ENCODE results near the gene TM4SF1. TPM values are rescaled to one million over a fixed set of nuclear protein-coding genes. Genes with fewer than 3 reads are reported as not detected.

Gene TM4SF1
- total RNA-seq, 1 experiment from 2014 or later = 1,063 TPM

DNA sequence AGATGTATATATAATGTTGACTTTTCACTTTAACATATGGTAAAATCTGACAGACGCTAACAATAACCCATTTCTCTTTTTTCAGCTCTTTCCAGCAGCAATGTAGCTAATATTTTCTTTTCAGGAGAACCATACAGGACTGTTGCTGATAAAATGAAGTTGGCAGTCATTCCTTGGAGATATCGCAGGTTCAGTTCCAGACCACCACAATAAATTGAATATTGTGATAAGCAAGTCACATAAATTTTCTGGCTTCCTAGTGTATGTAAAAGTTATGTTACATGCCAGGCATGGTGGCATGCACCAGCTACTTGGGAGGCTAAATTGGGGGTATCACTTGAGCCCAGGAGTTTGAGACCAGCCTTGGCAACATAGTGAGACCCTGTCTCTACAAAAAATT is 31.9 kb upstream of the TM4SF1 start:
- ATAC-seq = no peak
- Histone ChIP-seq H3K36me3 (ENCODE audit: control insufficient read depth, insufficient read depth, low read length) (no peaks in the 10 kb centered on the region), H3K4me1 (ENCODE audit: control insufficient read depth, insufficient read depth, low read length) (peaks cover 15% of the 10 kb centered on the region), H3K9me3 (ENCODE audit: control insufficient read depth, insufficient read depth, low read depth, low read length) (no peaks in the 10 kb centered on the region), H3K4me3 (ENCODE audit: low read depth in 2 of 2, low read length in 2 of 2) (no peak overlapping the region), H3K27me3 (ENCODE audit: control insufficient read depth, insufficient read depth, low read length) (no peaks in the 10 kb centered on the region), H3K27ac (ENCODE audit: low read length) (peak overlapping the region; percentile 80; the same call in 1 of the 2 replicates)
- ChIA-PET CTCF (no interaction called here), POLR2A (no interaction called here)
- TF ChIP-seq REST (IDR thresholded peaks at IDR 0.05; ENCODE audit: insufficient read depth in 1 of 2, low read depth in 2 of 2, low read length in 1 of 2) (no peak), SIN3A (IDR thresholded peaks at IDR 0.05; ENCODE audit: borderline replicate concordance, insufficient read depth, low read depth, low read length) (no peak), TCF7L2 (IDR thresholded peaks at IDR 0.05; ENCODE audit: low read depth, low read length) (no peak), POLR2AphosphoS5 (IDR thresholded peaks at IDR 0.05; ENCODE audit: low read depth, low read length) (no peak), CTCF (IDR thresholded peaks at IDR 0.05) (no peak)
- intact Hi-C loops (cut with micrococcal nuclease; ENCODE audit: unreplicated experiment) (no loop called here), in situ Hi-C loops (cut with HindIII; ENCODE audit: low pct_unique_long_range_greater_than_20kb, low sequenced_read_pairs) (no loop called here)
- DNase-seq (ENCODE audit: low read depth, low spot score) = no peak
- BruUV-seq (replicated peaks) = no TSS peak

DNA sequence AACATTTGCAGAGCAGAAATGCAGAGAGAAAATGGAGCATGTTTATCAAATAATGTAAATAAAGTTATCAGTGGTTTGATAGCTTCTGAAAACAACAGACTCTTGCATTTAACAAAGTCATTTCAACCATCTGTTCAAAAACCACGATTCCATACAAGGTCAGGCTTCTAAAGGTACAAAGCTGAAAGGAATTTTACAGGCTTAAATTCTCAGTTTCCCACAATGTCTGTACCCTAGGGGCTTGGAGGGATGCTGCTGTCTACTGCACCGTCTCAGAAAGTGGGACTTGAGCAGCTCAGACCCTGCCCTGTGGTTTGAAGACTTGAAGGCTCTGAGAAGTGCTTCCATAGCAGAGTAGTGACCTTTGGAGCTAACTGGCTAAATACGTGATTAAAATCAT is 30.4 kb upstream of the TM4SF1 start:
- Histone ChIP-seq H3K27ac (ENCODE audit: low read length) (peak overlapping the region; percentile 80), H3K27me3 (ENCODE audit: control insufficient read depth, insufficient read depth, low read length) (no peaks in the 10 kb centered on the region), H3K9me3 (ENCODE audit: control insufficient read depth, insufficient read depth, low read depth, low read length) (peaks cover 3% of the 10 kb centered on the region; the same call in 1 of the 2 replicates), H3K4me3 (ENCODE audit: low read depth in 2 of 2, low read length in 2 of 2) (no peak overlapping the region), H3K4me1 (ENCODE audit: control insufficient read depth, insufficient read depth, low read length) (peaks cover 15% of the 10 kb centered on the region), H3K36me3 (ENCODE audit: control insufficient read depth, insufficient read depth, low read length) (no peaks in the 10 kb centered on the region)
- ATAC-seq (peak; percentile 83), DNase-seq (ENCODE audit: low read depth, low spot score) (no peak)
- no TSS peak for BruUV-seq (replicated peaks)
- intact Hi-C loops (cut with micrococcal nuclease; ENCODE audit: unreplicated experiment) (no loop called here), in situ Hi-C loops (cut with HindIII; ENCODE audit: low pct_unique_long_range_greater_than_20kb, low sequenced_read_pairs) (no loop called here)
- POLR2A ChIA-PET = no interaction called here
- TF ChIP-seq CTCF (IDR thresholded peaks at IDR 0.05) (no peak), SIN3A (IDR thresholded peaks at IDR 0.05; ENCODE audit: borderline replicate concordance, insufficient read depth, low read depth, low read length) (no peak), TCF7L2 (IDR thresholded peaks at IDR 0.05; ENCODE audit: low read depth, low read length) (peak; percentile 64; the same call in 1 of the 2 replicates), POLR2AphosphoS5 (IDR thresholded peaks at IDR 0.05; ENCODE audit: low read depth, low read length) (no peak; the same call in 1 of the 2 replicates), REST (IDR thresholded peaks at IDR 0.05; ENCODE audit: insufficient read depth in 1 of 2, low read depth in 2 of 2, low read length in 1 of 2) (no peak)
- CTCF ChIA-PET = no interaction called here

Measured in Panc1 (cell line).